ENCODE data around the gene NPAS2. TPM values are rescaled to one million over a fixed set of nuclear protein-coding genes. Genes with fewer than 3 reads are reported as not detected.

Gene NPAS2
- total and polyA plus RNA-seq, 2 donors (not counting 3 experiments of a cell fraction or from before 2014, with no cell fraction given), result 29.0 to 53.9 TPM

DNA sequence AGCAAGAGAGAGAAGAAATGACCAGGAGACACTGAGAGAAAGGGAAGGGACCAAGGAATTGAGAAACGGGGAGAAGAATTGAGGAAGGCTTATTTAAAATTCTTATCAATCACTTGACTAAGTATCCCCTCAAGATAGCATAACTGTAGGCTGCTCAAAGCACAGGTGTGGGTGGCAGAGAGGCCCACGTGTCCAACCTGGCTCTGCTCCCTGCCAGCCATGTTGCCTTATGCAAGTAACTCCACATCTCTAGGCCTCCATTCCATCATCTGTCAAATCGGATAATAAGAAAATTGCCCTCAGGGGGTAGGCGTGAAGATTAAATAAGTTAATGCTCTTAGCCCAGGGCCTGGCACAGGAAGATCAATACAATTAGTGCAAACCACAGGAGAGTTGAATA lies 7.4 kb upstream of the NPAS2 start:
- H4K20me1 ChIP-seq (replicated peaks; ENCODE audit: control insufficient read depth, extremely low read depth, insufficient read depth, low read length), result no peaks in the 10 kb centered on the region
- TF ChIP-seq FOS (IDR thresholded peaks at IDR 0.05; ENCODE audit: borderline replicate concordance, insufficient read depth, low read length) (no peak), JUN (IDR thresholded peaks at IDR 0.05; ENCODE audit: borderline replicate concordance, insufficient read depth, insufficient read length, low read depth) (no peak), MYC (IDR thresholded peaks at IDR 0.05; ENCODE audit: low read depth, low read length) (no peak)
- H3K9me1 ChIP-seq (replicated peaks; ENCODE audit: control insufficient read depth, extremely low read depth, insufficient read depth, low read length), result no peaks in the 10 kb centered on the region
- H3K27ac ChIP-seq (ENCODE audit: insufficient read depth, low read depth, low read length), result no peak overlapping the region
- no peak overlapping the region for H3K4me2 ChIP-seq (ENCODE audit: insufficient read depth, low read length)
- H3K9me3 ChIP-seq (replicated peaks; ENCODE audit: control insufficient read depth, insufficient read depth, low read length), result no peaks in the 10 kb centered on the region
- H3K4me1 ChIP-seq (ENCODE audit: control insufficient read depth, extremely low read depth, insufficient read depth, low read length), result peaks cover 21% of the 10 kb centered on the region
- intact Hi-C loops (cut with micrococcal nuclease) (no loop called here), dilution Hi-C loops (cut with MboI; ENCODE audit: extremely low pct_ligation_motif_present, low sequenced_read_pairs) (no loop called here)
- no peaks in the 10 kb centered on the region for H3K27me3 ChIP-seq (ENCODE audit: control insufficient read depth in 2 of 2, insufficient read depth in 2 of 2, low read length in 2 of 2)
- no TSS peak for BruUV-seq (replicated peaks)
- DNase-seq (ENCODE audit: low read depth, low spot score) (no peak), FAIRE-seq (no peak)
- no peak overlapping the region for H3K9ac ChIP-seq (replicated peaks; ENCODE audit: extremely low read depth, insufficient read depth, low read length)
- H3K36me3 ChIP-seq (ENCODE audit: control insufficient read depth in 2 of 2, extremely low read depth in 1 of 2, insufficient read depth in 2 of 2, low read length in 2 of 2), result no peaks in the 10 kb centered on the region
- ChIA-PET POLR2A (no interaction called here), CTCF (no interaction called here)
- no peak overlapping the region for H2AFZ ChIP-seq (ENCODE audit: low read depth, low read length)
- H3K4me3 ChIP-seq (replicated peaks in 1 of 3; ENCODE audit: insufficient read depth in 1 of 3, low read depth in 1 of 3, low read length in 3 of 3), result no peak overlapping the region
- no peaks in the 10 kb centered on the region for H3K79me2 ChIP-seq (ENCODE audit: control insufficient read depth, insufficient read depth, low read length)

DNA sequence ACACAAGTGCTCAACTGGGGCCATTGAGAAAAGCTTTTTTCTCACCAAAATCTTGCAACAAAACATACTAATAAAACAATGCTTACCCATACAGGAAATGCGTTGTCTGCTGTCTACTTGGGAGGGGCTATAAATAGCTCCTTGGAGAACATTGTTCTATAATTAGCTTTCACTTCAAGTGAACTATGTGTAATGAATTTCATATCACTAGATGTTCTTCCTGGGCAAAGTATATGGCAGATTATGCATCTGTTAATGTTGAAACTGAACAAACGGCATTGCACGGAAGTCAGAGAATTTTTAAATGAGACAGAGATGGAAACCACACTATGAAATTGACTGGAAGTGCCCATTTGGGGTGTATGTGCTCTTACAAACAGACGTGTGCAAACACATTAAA lies 6.4 kb upstream of the NPAS2 start:
- DNase-seq (ENCODE audit: low read depth, low spot score) (peak; percentile 65), FAIRE-seq (peak; percentile 18)
- H3K9me3 ChIP-seq (replicated peaks; ENCODE audit: control insufficient read depth, insufficient read depth, low read length), result no peaks in the 10 kb centered on the region
- no peaks in the 10 kb centered on the region for H3K9me1 ChIP-seq (replicated peaks; ENCODE audit: control insufficient read depth, extremely low read depth, insufficient read depth, low read length)
- no TSS peak for BruUV-seq (replicated peaks)
- intact Hi-C loops (cut with micrococcal nuclease), result no loop called here
- H3K4me1 ChIP-seq (ENCODE audit: control insufficient read depth, extremely low read depth, insufficient read depth, low read length), result peaks cover 30% of the 10 kb centered on the region
- H3K36me3 ChIP-seq (ENCODE audit: control insufficient read depth in 2 of 2, extremely low read depth in 1 of 2, insufficient read depth in 2 of 2, low read length in 2 of 2), result no peaks in the 10 kb centered on the region
- TF ChIP-seq, protein P1, sequence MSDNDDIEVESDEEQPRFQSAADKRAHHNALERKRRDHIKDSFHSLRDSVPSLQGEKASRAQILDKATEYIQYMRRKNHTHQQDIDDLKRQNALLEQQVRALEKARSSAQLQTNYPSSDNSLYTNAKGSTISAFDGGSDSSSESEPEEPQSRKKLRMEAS (IDR thresholded peaks at IDR 0.05; ENCODE audit: insufficient read depth, insufficient read length), result no peak
- TF ChIP-seq JUN (IDR thresholded peaks at IDR 0.05; ENCODE audit: borderline replicate concordance, insufficient read depth, insufficient read length, low read depth), result peak; percentile 48
- peak overlapping the region; percentile 51 for H3K27ac ChIP-seq (ENCODE audit: insufficient read depth, low read depth, low read length)
- ChIA-PET CTCF (interaction anchor here (0.8 to 1.0 kb wide), 3 partner anchors 44 to 204 kb away, joined by 3 to 5 read pairs (median 3); no protein-coding TSS in a partner anchor), POLR2A (no interaction called here)
- dilution Hi-C loops (cut with MboI; ENCODE audit: extremely low pct_ligation_motif_present, low sequenced_read_pairs), result no loop called here
- H3K27me3 ChIP-seq (ENCODE audit: control insufficient read depth in 2 of 2, insufficient read depth in 2 of 2, low read length in 2 of 2), result no peaks in the 10 kb centered on the region
- H3K79me2 ChIP-seq (ENCODE audit: control insufficient read depth, insufficient read depth, low read length), result no peaks in the 10 kb centered on the region
- H3K4me3 ChIP-seq (replicated peaks in 1 of 3; ENCODE audit: insufficient read depth in 1 of 3, low read depth in 1 of 3, low read length in 3 of 3), result peak overlapping the region in 1 of 3 experiments; percentile 8
- H3K9ac ChIP-seq (replicated peaks; ENCODE audit: extremely low read depth, insufficient read depth, low read length), result peak overlapping the region; percentile 21
- H2AFZ ChIP-seq (ENCODE audit: low read depth, low read length), result no peak overlapping the region
- no peaks in the 10 kb centered on the region for H4K20me1 ChIP-seq (replicated peaks; ENCODE audit: control insufficient read depth, extremely low read depth, insufficient read depth, low read length)
- H3K4me2 ChIP-seq (ENCODE audit: insufficient read depth, low read length), result peak overlapping the region; percentile 20
